Sigmoid colon (tissue), 4 donors: Measurements from ENCODE around the gene SEC61A1.

ENCODE experiments used
- CTCF ChIP-seq, 4 experiments: fragments of 450-650 bp in 3 of 4; fragments of 200-600 bp in 1 of 4; IDR thresholded peaks; one replicate each; pipeline ENCODE4 v1.5.1; 2016 to 2019; ENCODE audit warnings: antibody characterized with exemption in 4 of 4, mild to moderate bottlenecking in 3 of 4, moderate library complexity in 2 of 4
- POLR2AphosphoS5 ChIP-seq, 4 donors: sonication (generic); formaldehyde crosslinking; IDR thresholded peaks; one replicate each; pipeline ENCODE4 v1.6.1; 2017; ENCODE audit warnings: antibody characterized with exemption in 4 of 4

- TF ChIP-seq CTCF (IDR thresholded peaks at IDR 0.05) (no peak), POLR2AphosphoS5 (IDR thresholded peaks at IDR 0.05) (no peak)
Measured at GRCh38 chr3:128107834-128108233, 55.6 kb downstream of the SEC61A1 start.
